Inflammatory macrophage treated with lipopolysaccharide for 1 hour (primary cell): Measurements from ENCODE around the gene ZNF3.
"Not testable (repeated sequence)": the region's sequence is repeated elsewhere in the genome, so short reads cannot be mapped to it uniquely, and the experiment has no call there.

Experiments used
- DNase-seq, 2 donors: peaks; one replicate each; pipeline ENCODE4 v3.0.0-alpha.2; 2020 to 2022

The ZNF3 gene

GRCh38 chr7:100081535-100082102 is at the start of gene ZNF3:
Gene ZNF3 (minus strand): TSS chr7:100081723. CDS start chr7:100077357, 4,366 bp downstream.
- peak; percentile 99 for DNase-seq

- peak in 1 of 2 donors; percentile 88 for DNase-seq
Observed at GRCh38 chr7:100130608-100131453, 49.3 kb upstream of the ZNF3 start.

GRCh38 chr7:100130220-100130607 is 48.7 kb upstream of the ZNF3 start:
- not testable (repeated sequence) for DNase-seq

DNA sequence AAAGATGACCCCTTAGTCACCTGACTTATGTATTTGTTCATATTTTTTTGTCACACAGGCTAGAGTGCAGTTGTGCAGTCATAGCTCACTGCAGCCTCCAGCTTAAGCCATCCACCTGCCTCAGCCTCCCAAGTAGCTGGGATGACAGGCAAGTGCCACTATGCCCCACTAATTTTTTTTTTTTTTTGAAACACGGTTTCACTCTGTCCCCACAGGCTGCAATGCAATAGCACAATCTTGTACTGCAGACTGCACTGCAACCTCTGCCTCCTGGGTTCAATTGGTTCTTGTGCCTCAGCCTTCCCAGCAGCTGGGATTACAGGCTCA is 47.1 kb upstream of the ZNF3 start:
- no peak for DNase-seq

- no peak for DNase-seq
Observed at GRCh38 chr7:100127866-100128636, 46.5 kb upstream of the ZNF3 start.

- DNase-seq = peak; percentile 69 to 94
Observed at GRCh38 chr7:100126931-100127865, 45.7 kb upstream of the ZNF3 start, which contains the start of gene MBLAC1. Gene MBLAC1 (plus strand): TSS chr7:100126967. CDS start chr7:100127396, 429 bp downstream.

DNA sequence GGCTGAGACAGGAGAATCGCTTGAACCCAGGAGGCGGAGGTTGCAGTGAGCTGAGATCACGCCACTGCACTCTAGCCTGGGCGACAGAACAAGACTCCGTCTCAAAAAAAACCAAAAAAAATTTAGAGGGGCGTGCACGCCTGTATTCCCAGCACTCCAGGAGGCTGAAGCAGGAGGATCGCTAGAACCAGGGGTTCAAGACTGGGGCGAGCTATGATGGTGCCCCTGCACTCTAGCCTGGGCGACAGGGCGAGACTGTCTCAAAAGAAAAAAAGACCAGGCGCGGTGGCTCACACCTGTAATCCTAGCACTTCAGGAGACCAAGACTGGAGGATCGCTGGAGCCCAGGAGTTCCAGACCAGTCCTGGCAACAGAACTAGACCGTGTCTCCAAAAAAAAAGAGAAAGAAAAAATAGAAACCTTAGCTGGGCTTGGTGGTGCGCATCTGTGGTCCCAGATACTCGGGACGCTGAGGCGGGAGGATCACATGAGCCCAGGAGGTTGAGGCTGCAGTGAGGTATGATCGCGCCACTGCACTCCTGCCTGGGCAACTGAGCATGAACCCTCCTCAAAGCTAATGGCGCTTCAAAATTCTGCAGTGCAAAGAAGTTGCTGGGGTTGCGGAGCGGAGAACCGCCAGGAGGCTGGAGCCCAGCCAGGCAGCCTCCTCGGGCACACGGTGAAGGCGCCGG is 44.9 kb upstream of the ZNF3 start:
- DNase-seq = no peak

DNA sequence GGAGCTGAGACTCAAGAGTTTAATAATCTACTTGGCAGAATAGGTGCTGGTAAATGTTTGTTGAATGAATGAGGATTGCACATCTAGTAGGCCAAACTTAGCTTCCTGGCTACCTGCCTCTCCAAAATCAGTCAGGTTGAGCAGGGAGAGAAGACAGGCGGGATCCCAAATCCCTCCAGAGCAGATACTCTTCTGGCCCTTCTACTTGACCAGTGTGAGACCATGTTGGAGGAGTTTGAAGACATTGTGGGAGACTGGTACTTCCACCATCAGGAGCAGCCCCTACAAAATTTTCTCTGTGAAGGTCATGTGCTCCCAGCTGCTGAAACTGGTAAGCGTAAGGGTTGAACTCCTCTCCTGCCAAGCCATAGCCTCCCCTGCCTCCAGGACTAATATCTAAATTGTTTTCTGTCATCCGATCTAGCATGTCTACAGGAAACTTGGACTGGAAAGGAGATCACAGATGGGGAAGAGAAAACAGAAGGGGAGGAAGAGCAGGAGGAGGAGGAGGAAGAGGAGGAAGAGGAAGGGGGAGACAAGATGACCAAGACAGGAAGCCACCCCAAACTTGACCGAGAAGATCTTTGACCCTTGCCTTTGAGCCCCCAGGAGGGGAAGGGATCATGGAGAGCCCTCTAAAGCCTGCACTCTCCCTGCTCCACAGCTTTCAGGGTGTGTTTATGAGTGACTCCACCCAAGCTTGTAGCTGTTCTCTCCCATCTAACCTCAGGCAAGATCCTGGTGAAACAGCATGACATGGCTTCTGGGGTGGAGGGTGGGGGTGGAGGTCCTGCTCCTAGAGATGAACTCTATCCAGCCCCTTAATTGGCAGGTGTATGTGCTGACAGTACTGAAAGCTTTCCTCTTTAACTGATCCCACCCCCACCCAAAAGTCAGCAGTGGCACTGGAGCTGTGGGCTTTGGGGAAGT is 43.0 kb upstream of the ZNF3 start:
- no peak for DNase-seq

- no peak for DNase-seq
Observed at GRCh38 chr7:100122568-100122967, 41.0 kb upstream of the ZNF3 start.

DNA sequence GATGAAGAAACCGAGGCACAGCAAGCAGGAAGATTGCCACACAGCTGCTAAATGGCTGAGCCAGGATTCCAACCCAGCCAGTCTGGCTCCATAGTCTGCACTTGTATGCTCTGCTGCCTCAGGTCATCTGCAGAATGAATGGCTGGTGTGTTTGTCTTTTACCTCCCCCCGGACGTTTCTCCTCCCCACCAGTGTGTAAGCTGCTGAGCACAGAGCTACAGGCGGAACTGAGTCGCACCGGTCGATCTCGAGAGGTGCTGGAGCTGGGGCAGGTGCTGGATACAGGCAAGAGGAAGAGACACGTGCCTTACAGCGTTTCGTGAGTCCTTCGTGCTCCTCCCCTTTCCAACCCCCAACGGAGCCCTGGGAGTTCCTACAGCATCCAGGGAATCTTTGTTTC is 40.5 kb upstream of the ZNF3 start:
- no peak for DNase-seq

GRCh38 chr7:100120733-100121036 is 39.2 kb upstream of the ZNF3 start:
- DNase-seq = no peak

GRCh38 chr7:100119970-100120732 is 38.6 kb upstream of the ZNF3 start:
- DNase-seq = peak in 1 of 2 donors; percentile 25

- peak; percentile 88 to 96 for DNase-seq
Observed at GRCh38 chr7:100119072-100119969, 37.8 kb upstream of the ZNF3 start, which contains the start of the genes CNPY4 and TAF6. Gene CNPY4 (plus strand): TSS chr7:100119634. CDS start chr7:100119745, 111 bp downstream. Gene TAF6 (minus strand): TSS chr7:100119358. CDS start chr7:100114209, 5,149 bp downstream.

DNA sequence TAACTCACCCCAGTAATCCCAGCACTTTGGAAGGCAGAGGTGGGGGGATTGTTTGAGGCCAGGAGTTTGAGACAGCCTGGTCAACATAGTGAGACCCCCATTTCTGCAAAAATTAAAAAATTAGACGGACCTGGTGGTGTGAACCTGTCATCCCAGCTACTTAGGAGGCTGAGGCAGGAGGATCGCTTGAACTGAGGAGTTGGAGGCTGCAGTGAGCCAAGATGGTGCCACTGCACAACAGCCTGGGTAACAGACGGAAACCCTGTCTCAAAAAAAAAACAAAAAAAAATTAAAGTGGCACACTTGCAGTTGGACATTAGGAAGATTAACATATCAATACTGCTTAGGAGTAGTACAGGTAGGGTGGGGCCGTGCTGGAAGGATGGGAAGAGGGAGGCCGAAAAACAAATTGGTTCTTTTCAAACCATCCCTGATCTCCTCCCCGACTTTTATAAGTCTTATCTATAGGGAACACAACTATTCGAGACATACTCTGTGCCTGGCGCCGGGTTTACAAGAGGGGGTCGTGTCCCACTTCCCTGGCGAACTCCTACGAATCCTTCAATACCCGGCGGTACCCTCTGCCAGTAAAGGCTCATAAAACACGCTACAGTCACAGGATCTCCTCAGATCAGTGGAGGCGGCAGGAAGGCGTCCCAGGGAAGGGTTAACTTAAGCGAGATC is 37.0 kb upstream of the ZNF3 start:
- DNase-seq = no peak

DNA sequence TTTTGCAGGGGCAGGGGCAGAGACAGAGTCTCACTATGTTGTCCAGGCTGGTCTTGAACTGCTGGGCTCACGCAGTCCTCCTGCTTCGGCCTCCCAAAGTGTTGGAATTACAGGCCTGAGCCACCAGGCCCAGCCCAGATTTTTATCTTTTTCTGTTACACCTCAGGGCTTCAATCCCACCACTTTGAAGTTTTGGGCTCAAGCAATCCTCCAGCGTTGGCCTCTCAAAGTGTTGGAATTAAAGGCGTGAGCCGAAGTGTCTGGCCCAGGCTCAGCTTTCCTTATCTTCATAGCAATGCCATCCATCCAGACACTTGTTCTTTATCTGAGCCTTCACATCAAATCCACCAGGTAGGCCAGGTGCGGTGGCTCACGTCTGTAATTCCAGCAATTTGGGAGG is 33.5 kb upstream of the ZNF3 start:
- no peak for DNase-seq

DNA sequence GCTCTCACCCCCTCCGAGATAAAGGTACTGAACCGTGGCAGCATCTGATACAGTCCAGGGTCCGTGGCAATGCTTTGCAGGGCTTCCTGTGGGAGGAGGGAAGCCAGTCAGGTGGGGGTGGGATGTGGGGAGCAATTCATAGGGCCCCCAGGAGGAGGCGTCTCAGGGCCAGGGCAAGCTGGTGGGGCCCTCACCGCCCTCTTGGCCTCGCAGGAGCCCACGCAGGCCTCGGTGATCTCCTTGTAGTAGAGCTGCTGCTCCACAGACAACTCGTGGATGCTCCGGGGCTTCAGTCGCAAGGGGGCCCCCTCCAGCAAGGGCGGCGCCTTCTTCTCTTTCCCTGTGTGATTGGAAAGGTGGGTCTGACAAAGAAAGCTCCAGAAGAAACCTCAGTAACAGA is 30.4 kb upstream of the ZNF3 start:
- no peak for DNase-seq

GRCh38 chr7:100111156-100111555 is 29.6 kb upstream of the ZNF3 start:
- DNase-seq = no peak

DNA sequence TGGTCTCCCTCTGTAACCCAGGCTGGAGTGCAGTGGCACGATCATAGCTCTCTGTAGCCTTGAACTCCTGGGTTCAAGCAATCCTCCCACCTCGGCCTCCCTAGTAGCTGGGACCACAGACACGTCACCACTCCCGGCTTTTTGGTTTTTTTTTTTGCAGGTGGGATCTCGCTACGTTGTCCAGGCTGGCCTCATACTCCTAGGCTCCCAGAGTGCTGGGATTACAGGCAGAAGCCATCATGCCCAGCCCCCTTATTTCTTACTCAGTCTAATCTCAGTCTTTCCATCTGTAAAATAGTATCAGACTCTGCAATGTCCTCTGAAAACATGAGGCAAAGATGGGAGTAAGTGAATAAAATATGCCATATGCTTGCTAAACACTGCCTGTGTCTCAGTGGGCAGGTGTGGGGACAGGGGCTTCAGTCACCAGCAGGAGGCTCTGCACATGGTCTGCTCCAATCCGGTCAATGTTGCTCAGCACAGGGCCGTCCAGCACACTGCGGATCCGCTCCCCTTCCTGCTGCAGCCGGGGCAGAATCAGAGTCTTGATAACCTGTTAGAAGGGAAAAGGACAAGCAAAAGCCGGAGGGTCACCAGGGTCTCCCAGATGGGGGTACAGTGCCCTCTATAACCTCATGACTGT is 28.1 kb upstream of the ZNF3 start:
- DNase-seq = no peak
